Stimulated activated CD4-positive, alpha-beta T cell treated with anti-CD3 and anti-CD28 coated beads, Interleukin-1b, Interleukin-23, amount 100 ng/mL, for 1 hour (primary cell): ENCODE data around the gene MED12.

Experiments used
- DNase-seq, 2 donors: peaks; one replicate each; pipeline ENCODE4 v3.0.0-alpha.2; 2020; ENCODE audit warnings: low read depth in 2 of 2

The MED12 gene

GRCh38 chrX:71107245-71107644 lies 11.2 kb upstream of the MED12 start:
- DNase-seq = no peak

GRCh38 chrX:71107762-71108360 lies 10.5 kb upstream of the MED12 start:
- no peak for DNase-seq

- DNase-seq = no peak
Measured at GRCh38 chrX:71109051-71109450, 9.3 kb upstream of the MED12 start.

GRCh38 chrX:71111141-71111843 lies 7.1 kb upstream of the MED12 start, which contains the start of gene IL2RG:
Gene IL2RG (minus strand): TSS chrX:71111577. CDS start chrX:71111539, 38 bp downstream.
- DNase-seq = peak in 1 of 2 donors; percentile 59

- DNase-seq = no peak
Measured at GRCh38 chrX:71111921-71112431, 6.4 kb upstream of the MED12 start.

GRCh38 chrX:71117358-71117757 lies 1.0 kb upstream of the MED12 start:
- no peak for DNase-seq

GRCh38 chrX:71118985-71119535 lies 664 bp downstream of the MED12 start:
- no peak for DNase-seq

GRCh38 chrX:71128166-71128833 lies 9.9 kb downstream of the MED12 start:
- no peak for DNase-seq

- DNase-seq = peak; percentile 46 to 48
Measured at GRCh38 chrX:71128915-71129765, 10.7 kb downstream of the MED12 start.

- no peak for DNase-seq
Measured at GRCh38 chrX:71131510-71131909, 13.1 kb downstream of the MED12 start.

- no peak for DNase-seq
Measured at GRCh38 chrX:71140440-71140839, 22.0 kb downstream of the MED12 start.

- no peak for DNase-seq
Measured at GRCh38 chrX:71143508-71143907, 25.1 kb downstream of the MED12 start.

- no peak for DNase-seq
Measured at GRCh38 chrX:71144651-71145050, 26.3 kb downstream of the MED12 start, which contains the start of gene NLGN3. Gene NLGN3 (plus strand): TSS chrX:71144841. CDS start chrX:71147750, 2,909 bp downstream.

- no peak for DNase-seq
Measured at GRCh38 chrX:71147496-71148277, 29.3 kb downstream of the MED12 start.

GRCh38 chrX:71148278-71148663 lies 29.9 kb downstream of the MED12 start:
- DNase-seq = no peak

- no peak for DNase-seq
Measured at GRCh38 chrX:71151366-71151765, 33.0 kb downstream of the MED12 start.

GRCh38 chrX:71154196-71154595 lies 35.8 kb downstream of the MED12 start:
- DNase-seq = no peak

GRCh38 chrX:71154641-71155040 lies 36.2 kb downstream of the MED12 start:
- DNase-seq = no peak

GRCh38 chrX:71158603-71159002 lies 40.2 kb downstream of the MED12 start:
- no peak for DNase-seq

- DNase-seq = no peak
Measured at GRCh38 chrX:71159335-71159734, 40.9 kb downstream of the MED12 start.

GRCh38 chrX:71160475-71160874 lies 42.1 kb downstream of the MED12 start:
- no peak for DNase-seq
